ENCODE results near the gene CORO7. TPM values are rescaled to one million over a fixed set of nuclear protein-coding genes. Genes with fewer than 3 reads are reported as not detected.

The CORO7 gene
- polyA plus RNA-seq, 1 donor from 2014 or later = 57.6 TPM

GRCh38 chr16:4350365-4350786, 66.0 kb downstream of the CORO7 start:
- Histone ChIP-seq H3K9me2 (ENCODE audit: insufficient read depth, low read length) (no peaks in the 10 kb centered on the region), H2AFZ (ENCODE audit: low read depth, low read length) (peak overlapping the region; percentile 21), H3K27ac (ENCODE audit: low read length) (peak overlapping the region; percentile 28), H3K4me3 (ENCODE audit: low read length) (peak overlapping the region; percentile 94), H3K4me2 (ENCODE audit: low read length) (peak overlapping the region; percentile 62), H3K36me3 (ENCODE audit: insufficient read depth, low read length) (no peaks in the 10 kb centered on the region), H3K9me3 (ENCODE audit: low read length) (no peaks in the 10 kb centered on the region), H3K79me2 (replicated peaks; ENCODE audit: insufficient read depth, low read length) (peaks cover 10% of the 10 kb centered on the region), H4K20me1 (ENCODE audit: insufficient read depth) (no peaks in the 10 kb centered on the region), H3F3A (ENCODE audit: insufficient read depth, low read length, poor library complexity, severe bottlenecking) (no peaks in the 10 kb centered on the region), H3K27me3 (ENCODE audit: insufficient read depth, low read depth, low read length) (no peaks in the 10 kb centered on the region), H3K9ac (ENCODE audit: low read length) (peak overlapping the region; percentile 68)
- no peak for TF ChIP-seq SMC3 (conservative IDR thresholded peaks at IDR 0.05; ENCODE audit: poor library complexity)
- TF ChIP-seq EZH2 (IDR thresholded peaks at IDR 0.05; ENCODE audit: borderline replicate concordance, insufficient read depth, low read length, poor library complexity, severe bottlenecking) = no peak
- no peak for TF ChIP-seq EP300 (conservative IDR thresholded peaks at IDR 0.05; ENCODE audit: poor library complexity, severe bottlenecking)
- TF ChIP-seq POLR2AphosphoS5 (IDR thresholded peaks at IDR 0.05) = no peak
- TF ChIP-seq, protein P1, sequence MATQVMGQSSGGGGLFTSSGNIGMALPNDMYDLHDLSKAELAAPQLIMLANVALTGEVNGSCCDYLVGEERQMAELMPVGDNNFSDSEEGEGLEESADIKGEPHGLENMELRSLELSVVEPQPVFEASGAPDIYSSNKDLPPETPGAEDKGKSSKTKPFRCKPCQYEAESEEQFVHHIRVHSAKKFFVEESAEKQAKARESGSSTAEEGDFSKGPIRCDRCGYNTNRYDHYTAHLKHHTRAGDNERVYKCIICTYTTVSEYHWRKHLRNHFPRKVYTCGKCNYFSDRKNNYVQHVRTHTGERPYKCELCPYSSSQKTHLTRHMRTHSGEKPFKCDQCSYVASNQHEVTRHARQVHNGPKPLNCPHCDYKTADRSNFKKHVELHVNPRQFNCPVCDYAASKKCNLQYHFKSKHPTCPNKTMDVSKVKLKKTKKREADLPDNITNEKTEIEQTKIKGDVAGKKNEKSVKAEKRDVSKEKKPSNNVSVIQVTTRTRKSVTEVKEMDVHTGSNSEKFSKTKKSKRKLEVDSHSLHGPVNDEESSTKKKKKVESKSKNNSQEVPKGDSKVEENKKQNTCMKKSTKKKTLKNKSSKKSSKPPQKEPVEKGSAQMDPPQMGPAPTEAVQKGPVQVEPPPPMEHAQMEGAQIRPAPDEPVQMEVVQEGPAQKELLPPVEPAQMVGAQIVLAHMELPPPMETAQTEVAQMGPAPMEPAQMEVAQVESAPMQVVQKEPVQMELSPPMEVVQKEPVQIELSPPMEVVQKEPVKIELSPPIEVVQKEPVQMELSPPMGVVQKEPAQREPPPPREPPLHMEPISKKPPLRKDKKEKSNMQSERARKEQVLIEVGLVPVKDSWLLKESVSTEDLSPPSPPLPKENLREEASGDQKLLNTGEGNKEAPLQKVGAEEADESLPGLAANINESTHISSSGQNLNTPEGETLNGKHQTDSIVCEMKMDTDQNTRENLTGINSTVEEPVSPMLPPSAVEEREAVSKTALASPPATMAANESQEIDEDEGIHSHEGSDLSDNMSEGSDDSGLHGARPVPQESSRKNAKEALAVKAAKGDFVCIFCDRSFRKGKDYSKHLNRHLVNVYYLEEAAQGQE (IDR thresholded peaks at IDR 0.05; ENCODE audit: borderline replicate concordance) = no peak
- TF ChIP-seq TAF1 (IDR thresholded peaks at IDR 0.05; ENCODE audit: low read depth) = no peak
- no peak for TF ChIP-seq CTCF (IDR thresholded peaks at IDR 0.05; ENCODE audit: poor library complexity, severe bottlenecking)
- TF ChIP-seq RAD21 (conservative IDR thresholded peaks at IDR 0.05) = no peak
- no peak for TF ChIP-seq MXI1 (conservative IDR thresholded peaks at IDR 0.05; ENCODE audit: poor library complexity, severe bottlenecking)

DNA sequence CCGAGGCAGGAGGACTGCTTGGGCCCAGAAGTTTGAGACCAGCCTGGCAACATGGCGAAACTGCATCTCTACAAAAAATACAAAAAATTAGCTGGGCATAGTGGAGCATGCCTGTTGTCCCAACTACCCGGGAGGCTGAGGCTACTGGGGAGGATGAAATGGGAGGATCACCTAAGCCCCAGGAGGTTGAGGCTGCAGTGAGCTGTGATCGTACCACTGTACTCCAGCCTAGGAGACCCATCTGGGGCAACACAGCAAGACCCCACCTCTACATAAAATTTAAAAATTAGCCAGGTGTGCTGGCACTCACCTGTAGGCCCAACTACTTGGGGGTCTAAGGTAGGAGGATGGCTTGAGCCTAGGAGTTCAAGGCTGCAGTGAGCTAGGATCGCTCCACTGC, 67.1 kb downstream of the CORO7 start:
- TF ChIP-seq SMC3 (conservative IDR thresholded peaks at IDR 0.05; ENCODE audit: poor library complexity) = no peak
- TF ChIP-seq TAF1 (IDR thresholded peaks at IDR 0.05; ENCODE audit: low read depth) = no peak
- no peak for TF ChIP-seq CTCF (IDR thresholded peaks at IDR 0.05; ENCODE audit: poor library complexity, severe bottlenecking)
- no peak for TF ChIP-seq EZH2 (IDR thresholded peaks at IDR 0.05; ENCODE audit: borderline replicate concordance, insufficient read depth, low read length, poor library complexity, severe bottlenecking)
- TF ChIP-seq POLR2AphosphoS5 (IDR thresholded peaks at IDR 0.05) = no peak
- TF ChIP-seq, protein P1 (IDR thresholded peaks at IDR 0.05; ENCODE audit: borderline replicate concordance) = no peak
- TF ChIP-seq RAD21 (conservative IDR thresholded peaks at IDR 0.05) = no peak
- TF ChIP-seq EP300 (conservative IDR thresholded peaks at IDR 0.05; ENCODE audit: poor library complexity, severe bottlenecking) = no peak
- no peak for TF ChIP-seq MXI1 (conservative IDR thresholded peaks at IDR 0.05; ENCODE audit: poor library complexity, severe bottlenecking)
- H3K79me2 ChIP-seq (replicated peaks; ENCODE audit: insufficient read depth, low read length) = peaks cover 10% of the 10 kb centered on the region
- no peak overlapping the region for H3K27ac ChIP-seq (ENCODE audit: low read length)
- H3K4me3 ChIP-seq (ENCODE audit: low read length) = no peak overlapping the region
- H3K4me2 ChIP-seq (ENCODE audit: low read length) = no peak overlapping the region
- no peak overlapping the region for H2AFZ ChIP-seq (ENCODE audit: low read depth, low read length)
- no peaks in the 10 kb centered on the region for H3K36me3 ChIP-seq (ENCODE audit: insufficient read depth, low read length)
- H3K9me2 ChIP-seq (ENCODE audit: insufficient read depth, low read length) = no peaks in the 10 kb centered on the region
- no peaks in the 10 kb centered on the region for H3K9me3 ChIP-seq (ENCODE audit: low read length)
- no peak overlapping the region for H3K9ac ChIP-seq (ENCODE audit: low read length)
- no peaks in the 10 kb centered on the region for H4K20me1 ChIP-seq (ENCODE audit: insufficient read depth)
- no peaks in the 10 kb centered on the region for H3F3A ChIP-seq (ENCODE audit: insufficient read depth, low read length, poor library complexity, severe bottlenecking)
- H3K27me3 ChIP-seq (ENCODE audit: insufficient read depth, low read depth, low read length) = no peaks in the 10 kb centered on the region

Data from neural cell (in vitro differentiated cells).